Hippocampal formation (tissue), 2 donors: ENCODE results near the gene MAP3K6.

Experiments
- DNase-seq, 2 donors: peaks; one replicate each; lab custom pipeline; 2025; lab: John Stamatoyannopoulos, UW

Gene MAP3K6

DNA sequence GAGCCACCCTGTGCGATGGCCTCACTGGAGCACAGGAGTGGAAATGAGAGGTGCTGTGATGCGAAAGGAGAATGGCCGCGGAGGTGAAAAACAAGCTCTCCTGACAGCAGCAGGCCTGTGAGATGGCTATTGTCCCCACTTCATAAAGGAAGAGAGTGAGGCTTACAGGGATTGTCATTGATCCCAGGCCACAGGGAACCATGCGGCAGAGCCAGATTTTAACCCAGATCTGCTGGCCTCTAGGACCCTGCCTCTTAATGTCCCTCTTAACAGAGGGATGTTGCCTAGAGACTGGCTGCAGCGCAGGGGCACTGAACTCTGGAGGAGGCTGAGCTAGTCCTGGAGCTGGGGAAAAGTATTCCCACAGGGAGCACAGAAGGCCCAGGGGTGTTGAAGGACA lies 28.0 kb downstream of the MAP3K6 start:
- no peak for DNase-seq

DNA sequence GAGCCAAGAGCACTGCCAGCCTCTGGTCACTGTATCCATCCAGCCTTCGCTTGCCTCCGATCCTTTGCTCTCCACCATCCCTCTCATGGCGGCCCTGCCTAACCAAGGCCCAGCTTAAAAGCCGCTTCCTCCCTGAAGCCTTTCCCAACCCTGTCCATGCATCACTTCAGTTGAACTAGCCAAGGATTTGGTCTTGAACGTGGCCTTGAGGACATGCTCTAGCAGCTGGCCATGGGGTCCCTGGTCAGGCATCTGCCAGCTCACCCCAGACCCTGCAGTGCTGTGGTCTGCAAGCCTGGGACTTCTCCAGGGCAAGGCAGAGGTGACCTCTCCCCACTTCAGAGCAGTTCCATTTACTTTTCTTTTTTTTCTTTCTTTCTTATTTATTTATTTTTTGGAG lies 30.0 kb downstream of the MAP3K6 start:
- no peak for DNase-seq

DNA sequence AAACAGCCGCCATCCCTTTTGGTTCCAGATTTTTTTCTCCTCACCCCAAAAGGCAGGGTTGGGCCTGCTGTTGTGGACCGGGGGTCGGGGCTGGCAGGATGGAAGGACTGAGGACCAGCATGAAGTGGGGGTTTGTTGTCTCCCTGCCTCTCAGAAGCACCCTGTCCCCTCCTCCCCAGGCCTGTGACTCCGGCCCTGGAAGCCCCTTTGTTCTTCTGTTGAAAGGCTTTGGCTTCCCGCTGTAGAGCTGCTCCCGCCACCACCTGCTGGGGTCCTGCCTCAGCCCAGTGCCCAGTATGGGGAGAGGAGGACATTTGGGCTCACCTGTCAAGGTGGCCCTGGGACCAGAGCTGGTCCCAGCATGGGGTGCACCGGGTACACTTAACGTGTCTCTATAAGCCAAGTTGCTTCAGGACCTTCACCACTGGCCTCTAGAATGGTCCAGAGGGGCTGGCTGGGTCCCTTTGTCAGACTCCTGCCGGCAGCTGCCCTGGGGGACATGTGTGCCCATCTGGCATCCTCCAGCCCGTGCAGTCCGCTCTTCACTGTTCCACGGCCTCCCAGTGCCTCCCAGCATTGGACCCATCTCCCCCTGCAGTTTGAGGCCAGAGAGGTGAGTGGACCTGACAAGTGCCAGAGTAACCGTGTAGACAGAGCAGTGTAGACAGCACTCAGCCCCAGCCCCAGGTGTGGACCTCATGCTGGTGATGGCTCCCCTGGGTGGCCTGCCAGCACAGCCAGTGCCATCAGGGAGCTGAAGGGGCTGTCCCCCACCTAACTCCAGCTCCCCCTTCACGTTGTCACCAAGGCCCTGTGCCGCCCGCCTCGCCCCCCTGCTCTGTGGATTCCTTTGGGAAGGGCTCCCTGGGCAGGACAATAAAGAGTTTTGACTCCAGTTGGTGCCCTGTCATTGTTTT lies 31.0 kb downstream of the MAP3K6 start:
- DNase-seq = no peak

DNA sequence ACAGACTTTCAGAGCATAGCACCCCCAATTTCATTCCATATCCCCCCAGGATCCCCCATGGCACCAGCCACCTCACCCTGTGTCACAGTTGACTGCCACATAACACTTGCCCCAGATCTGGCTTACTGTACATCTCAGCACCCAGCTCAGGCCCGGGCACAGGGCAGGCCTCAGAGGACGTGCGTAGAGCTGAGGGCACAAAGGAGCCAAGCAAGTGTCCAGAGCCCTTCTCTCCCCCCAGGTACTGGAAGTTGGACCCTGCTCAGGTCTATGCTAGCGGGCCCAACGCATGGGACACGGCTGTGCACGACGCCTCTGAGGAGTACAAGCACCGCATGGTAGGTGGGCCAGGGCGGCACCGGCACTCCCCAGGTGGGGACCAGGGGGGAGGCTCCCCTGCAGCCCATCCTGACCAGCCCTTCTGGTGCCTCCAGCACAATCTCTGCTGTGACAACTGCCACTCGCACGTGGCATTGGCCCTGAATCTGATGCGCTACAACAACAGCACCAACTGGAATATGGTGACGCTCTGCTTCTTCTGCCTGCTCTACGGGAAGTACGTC lies 33.0 kb downstream of the MAP3K6 start:
- no peak for DNase-seq

DNA sequence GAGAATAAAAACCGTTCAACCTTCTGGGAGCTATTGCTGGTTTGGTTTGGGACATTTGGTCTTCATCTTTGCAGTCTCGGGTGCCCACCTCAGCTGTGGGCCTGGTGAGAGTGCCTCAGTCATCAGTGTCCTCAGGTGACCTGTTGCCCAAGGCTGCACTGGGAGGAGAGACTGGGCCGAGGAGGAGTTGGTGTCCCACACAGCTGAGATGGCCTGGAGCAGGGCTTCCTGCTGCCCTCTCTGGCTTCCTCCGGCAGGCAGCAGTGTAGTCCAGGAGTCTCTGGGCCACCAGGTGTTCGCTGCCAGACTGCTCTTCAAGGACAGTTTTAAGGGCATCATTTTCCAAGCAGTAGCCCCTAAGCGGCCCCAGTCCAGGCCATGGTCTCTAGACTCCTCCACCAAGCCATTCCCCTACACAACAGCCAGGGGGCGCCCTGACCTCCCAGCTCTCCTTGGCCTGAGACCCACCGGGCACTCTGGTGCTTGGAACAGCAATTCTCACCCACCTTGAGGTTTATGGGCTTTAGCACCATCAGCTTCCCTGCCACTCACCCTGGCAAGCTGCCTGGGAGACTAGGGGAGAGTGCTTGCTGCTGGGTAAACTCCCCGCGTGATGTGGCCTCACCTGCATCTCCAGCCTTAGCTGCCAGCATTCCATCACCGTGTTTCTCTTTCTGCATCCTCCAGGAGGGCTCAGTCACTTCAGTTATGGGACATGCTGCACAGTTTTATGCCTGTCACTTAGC lies 34.1 kb downstream of the MAP3K6 start:
- no peak for DNase-seq

DNA sequence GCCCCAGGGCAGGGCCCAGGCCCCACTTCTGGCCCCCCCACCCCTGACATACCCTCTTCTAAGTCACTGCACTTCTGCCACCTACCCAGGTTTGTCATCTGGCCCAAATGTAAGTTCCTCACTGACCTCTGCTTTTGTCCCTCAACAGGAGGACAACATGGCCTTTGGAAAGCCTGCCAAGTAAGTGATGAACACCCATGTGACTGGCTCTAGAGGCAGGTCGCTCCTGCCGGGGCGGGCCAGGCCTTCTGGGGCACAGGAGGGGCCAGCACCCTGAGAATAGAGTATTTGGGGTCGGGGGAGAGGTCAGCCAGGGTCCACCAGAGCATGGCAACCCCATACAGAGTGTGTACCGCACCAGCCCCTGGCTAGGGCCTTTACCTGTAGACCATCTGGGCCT lies 34.8 kb downstream of the MAP3K6 start:
- DNase-seq = no peak

DNA sequence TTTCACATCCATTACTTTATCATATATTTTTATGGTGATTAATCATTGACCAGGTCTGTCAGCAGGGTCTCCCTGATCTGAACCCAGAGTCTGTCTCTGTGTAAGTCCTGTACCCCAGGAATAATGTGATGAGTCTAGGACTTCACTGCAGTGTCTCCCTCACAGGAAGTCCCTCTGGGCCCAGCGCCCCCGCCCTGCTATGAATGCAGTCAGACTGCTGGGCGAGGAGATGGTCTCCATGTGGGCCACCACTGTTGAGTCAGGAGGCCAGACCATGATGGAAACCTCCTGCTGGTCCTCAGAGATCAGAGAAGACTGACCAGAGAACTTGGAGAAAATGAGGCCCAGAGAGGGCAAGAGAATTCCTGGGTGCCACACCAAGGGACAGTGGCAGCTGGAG lies 35.3 kb downstream of the MAP3K6 start:
- no peak for DNase-seq

DNA sequence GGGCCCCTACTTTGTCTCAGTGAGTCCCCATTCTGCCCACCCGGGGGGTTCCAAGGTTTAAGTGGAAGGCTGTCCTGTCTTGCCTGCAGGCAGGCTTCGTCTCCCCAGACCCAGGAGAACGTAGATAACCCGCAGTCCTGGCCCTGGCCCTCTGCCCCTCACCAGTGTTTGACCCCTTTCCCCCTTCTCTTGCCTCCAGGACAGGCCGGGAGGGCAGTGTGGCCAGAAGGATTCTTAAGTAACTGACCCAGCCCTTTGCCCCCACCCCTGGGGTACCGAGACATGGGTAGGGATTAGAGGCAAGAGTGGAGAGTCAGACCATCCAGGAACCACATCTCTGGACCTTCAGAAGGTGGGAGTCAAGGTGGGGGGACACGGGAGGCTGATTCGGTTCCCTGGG lies 36.0 kb downstream of the MAP3K6 start:
- no peak for DNase-seq

DNA sequence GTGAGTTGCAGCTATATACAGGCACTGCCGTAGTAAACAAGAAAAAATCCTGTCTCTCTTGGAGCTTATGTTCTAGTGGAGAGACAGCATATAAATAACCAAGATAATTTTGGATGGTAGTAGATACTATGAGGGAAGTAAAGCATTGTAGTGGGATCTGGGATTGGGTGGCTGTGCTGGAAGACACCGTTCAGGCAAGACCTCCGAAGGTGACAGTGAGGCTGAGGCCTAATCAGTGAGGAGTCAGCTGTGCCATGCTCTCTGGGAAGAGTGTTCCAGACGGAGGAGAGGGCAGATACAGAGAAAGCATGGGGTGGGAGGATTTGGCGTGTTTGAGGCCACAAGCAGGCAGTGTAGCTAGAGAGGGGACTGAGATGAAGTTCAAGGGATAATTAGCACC lies 38.8 kb downstream of the MAP3K6 start:
- DNase-seq = no peak

DNA sequence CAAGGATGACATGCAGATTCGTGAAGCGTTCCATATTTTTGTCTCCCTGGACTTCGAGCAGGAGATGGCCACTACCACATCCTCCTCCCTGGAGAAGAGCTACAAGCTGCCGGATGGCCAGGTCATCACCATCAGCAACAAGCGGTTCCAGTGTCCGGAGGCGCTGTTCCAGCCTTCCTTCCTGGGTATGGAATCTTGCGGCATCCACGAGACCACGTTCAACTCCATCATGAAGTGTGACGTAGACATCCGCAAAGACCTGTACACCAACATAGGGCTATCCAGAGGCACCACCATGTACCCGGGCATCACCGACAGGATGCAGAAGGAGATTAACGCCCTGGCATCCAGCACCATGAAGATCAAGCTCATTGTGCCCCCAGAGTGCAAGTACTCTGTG lies 41.5 kb downstream of the MAP3K6 start:
- no peak for DNase-seq

DNA sequence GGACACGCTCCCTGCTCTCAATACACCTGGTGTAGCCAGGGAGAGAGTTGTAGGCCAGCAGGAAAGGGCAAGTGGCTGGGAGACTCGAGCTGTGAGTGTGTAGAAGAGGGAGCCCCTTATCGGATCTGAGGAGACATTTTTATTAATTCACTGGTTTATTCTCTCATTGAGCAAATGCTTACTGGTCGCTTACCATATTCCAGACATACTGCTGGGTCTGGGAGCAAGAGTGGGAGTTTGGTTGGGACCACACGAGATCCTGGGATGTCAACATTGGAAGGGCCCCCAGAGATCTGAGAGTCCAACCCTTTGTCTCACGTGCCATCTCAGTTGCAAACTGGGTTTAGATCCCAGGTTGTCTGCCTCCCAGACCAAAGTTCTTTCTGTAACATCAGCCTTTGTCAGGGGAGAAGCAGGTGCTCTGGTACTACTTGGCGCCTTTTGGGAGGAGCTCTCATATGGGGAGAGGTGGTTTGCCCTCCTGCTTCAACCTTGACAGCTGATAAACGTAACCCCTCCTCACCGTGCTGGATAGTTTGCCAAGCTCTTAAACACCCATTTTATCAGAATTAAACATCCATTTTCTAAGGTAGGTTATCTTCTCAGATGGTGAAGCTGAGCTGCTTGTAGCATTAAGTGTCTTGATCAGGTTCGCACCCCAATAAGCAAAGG lies 44.1 kb downstream of the MAP3K6 start:
- no peak for DNase-seq

DNA sequence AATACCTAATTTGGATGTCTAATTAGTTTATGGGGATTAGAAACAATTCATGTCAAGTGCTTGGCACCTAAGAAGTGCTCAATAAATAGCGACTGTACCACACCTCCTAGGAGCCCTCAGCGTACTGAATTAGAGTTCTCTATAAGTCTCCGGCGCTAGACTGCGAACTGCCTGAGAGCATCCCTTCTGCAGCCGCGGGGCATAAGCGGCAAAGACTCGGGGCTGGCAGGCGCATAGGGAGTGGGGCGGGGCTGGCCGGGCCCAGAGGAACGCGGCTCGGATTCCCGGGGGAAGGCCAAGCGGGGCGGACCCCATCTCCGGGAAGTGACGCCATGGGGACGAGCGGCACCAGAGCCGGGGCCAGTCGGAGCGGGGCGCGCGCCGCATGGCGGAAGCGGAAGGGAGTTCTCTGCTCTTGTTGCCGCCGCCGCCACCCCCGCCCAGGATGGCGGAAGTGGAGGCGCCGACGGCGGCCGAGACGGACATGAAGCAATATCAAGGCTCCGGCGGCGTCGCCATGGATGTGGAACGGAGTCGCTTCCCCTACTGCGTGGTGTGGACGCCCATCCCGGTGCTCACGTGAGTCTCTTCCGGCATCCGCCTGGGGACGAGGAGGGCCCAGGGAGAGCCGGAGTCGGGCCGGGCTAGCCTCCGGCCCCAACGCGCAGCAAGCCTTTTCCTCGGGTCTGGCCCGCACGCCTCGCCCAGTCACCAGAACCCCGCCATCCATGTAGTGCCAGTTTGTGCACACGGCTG lies 44.8 kb downstream of the MAP3K6 start, which contains the start of gene TMEM222:
Gene TMEM222 (plus strand): TSS at position 351 of the 756 bp plus-strand sequence. CDS start 35 bp downstream, at position 386.
- peak; percentile 96 to 98 for DNase-seq

DNA sequence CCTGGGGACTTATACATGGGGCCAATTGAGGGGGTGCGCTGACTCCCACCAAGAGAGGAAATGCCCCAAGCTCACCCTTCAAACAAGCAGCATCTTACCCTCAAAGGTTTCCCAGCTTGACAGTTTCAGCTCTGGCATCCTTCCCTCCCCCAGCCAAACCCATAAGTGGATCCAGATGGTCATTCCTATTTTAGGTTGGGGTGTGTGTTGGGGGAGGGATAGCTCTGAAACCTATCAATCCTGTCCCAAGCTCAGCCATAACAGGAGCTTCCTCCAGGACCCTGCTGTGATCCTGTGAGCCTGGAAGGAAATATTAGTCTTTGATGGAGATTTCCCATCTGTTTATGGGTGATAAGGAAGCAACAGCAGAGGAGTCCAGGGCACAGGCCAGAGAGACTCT lies 48.2 kb downstream of the MAP3K6 start:
- DNase-seq = no peak

DNA sequence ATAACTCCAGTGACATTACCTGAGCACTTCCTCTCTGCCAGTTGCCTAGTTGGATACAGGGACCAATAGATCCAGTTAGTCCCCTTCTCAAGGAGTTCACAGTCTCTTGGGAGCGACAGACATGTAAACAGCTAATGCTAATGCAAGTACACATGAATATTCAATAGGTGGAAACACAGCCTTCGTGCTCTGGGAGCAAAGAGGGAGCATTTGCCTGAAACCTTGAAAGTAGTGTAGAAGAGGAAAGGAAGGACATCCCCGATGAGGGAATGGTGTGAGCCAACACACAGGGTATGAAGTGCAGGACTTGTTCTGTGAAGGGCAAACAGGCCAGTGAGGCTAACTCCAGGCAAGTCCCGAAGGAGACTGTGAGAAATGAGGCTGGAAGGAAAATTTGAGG lies 48.6 kb downstream of the MAP3K6 start:
- no peak for DNase-seq

DNA sequence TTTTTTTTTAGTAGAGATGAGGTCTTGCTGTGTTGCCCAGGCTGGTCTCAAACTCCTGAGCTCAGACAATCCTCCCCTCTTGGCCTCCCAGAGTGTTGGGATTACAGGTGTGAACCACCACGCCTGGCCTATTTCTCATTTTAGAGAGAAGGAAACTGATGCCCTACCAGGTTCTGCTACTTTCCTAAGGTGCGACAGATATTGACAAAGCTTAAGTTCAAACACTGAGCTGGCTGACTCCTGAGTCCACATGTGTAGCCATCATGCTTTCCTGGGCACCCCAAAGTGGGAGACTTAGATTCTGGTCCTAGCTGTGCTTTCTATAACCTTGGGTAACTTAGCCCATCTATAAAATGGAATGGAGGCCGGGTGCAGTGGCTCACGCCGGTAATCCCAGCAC lies 49.9 kb downstream of the MAP3K6 start:
- no peak for DNase-seq

DNA sequence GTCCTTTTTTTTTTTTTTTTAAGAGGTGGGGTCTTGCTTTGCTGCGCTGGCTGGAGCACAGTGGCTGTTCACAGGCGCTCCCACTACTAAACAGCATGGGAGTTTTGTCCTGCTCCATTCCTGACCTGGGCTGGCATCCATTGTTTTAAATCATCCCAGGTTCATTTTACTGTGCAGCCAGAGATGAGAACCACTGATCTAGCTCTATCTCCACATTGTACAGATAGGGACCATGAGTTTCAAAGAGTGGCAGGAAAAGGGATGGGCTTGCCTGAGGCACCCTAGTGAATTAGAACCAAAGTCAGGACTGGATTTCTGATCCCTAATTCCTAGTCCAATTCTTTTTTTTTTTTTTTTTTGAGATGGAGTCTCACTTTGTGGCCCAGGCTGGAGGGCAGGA lies 52.0 kb downstream of the MAP3K6 start:
- DNase-seq = no peak

DNA sequence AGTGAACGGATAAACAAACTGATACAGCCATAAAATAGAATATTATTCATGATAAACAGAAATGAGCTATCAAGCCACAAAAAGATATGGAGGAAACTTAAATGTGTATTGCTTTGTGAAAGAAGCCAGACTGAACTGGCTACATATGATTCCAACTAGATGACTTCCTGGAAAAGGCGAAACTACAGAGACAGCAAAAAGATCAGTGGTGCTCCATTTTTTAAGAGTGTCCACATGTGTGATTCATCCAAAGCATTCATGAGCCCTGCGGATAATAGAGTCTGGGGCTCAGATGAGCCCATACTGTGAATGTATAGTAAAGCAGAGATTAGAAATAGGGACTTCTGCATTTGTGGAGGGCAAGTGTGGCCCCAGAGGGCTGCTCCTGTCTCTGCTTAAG lies 52.6 kb downstream of the MAP3K6 start:
- no peak for DNase-seq

DNA sequence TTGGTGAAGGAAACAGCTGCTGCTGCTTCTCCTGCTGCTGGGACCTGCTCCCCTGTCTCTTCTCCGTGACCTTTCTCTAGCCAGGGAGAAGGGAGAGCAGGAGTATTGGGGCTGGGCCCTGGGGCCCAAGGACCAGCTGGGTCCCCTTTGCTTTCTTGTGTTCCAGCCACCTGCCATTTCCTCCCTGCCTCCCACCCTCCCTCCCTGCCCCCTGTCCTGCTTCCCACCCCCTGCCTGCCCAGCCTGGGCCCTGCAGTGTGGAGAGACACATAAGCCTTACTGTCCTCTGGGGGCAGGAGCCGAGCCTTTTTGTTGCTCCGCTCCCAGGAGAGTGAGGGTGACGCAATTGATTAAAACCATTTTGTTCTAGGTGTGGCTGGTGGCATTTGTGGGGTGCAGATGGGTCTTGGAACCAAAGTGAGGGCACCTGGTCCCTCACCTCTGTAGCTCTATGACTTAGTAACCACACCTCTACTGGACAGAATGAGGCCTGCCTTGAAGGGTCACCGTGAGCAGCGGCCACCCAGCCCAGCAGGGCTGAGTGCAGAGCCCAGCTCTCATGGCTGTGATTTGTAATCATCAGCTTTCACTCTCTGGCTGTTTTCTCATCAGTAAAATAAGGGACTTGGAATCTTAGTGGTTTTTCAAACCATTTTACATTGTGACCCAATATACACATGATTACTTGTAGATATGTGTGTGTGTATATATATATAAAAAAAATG lies 58.7 kb downstream of the MAP3K6 start:
- DNase-seq = no peak

DNA sequence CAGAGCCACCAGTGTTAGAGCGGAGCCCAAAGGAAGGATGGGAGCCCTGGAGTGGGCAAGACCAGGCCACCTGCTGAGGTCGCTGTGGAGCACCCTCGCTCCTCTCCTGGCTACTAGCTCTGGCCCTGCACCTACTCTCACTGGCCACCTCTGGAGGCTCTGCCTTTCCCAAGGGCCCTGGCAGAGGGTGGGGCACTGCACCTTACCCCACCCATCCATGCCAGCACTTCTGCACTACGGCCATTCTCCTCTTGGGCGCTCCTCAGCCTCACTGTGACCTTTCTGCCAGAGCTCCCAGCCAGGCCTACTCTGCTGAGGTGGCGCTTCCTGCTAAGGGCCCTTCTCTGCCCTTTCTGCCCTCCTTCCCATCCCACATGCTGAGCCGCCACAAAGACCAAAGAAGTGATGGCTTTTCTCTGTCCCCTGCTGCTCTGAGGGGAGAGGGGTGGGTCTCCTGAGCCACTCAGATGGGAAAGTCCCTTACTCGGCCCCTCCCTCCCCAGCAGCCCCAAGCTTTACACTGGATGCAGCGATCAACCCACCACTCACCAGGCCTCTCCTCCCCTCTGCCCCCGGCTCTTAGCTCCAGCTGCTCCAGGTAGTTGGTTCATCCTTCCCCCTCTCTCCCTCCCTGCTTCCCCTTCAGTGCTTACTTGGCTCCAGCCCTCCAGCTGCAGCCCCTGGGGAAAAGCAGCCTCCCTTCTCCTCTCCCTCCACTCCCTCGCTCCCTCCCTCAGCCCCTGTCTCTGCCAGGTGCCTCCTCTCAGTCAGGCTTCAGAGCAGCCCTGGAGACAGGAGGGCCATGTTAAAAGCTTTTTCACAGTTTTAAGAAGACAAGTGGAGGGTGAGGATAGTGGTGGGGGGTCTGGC lies 59.6 kb downstream of the MAP3K6 start:
- DNase-seq = no peak

DNA sequence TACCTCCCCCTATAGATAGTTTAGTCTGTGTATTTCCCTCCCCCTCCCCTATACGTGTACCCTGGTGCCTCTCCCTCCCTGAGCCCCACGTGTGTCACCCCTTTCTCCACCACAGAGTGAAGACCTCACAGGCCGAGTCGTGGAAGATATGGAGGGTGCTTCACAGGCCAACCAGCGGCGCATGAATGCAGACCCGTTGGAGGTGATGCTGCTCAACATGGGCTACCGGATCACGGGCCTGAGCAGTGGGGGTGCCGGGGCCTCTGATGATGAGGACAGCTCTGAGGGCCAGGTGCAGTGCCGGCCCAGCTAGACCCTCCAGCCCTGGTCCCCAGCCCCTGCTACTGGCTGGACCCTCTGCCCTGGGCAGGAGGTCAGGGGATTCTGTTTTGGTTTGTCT lies 60.7 kb downstream of the MAP3K6 start:
- DNase-seq = no peak
